IMR-90 (cell line): ENCODE data around the gene ANKRD52. TPM values are rescaled to one million over a fixed set of nuclear protein-coding genes. Genes with fewer than 3 reads are reported as not detected.

Experiments used
- ATAC-seq: fragments of 200-7000 bp; cut with Tn5 transposase; 2 replicates; pipeline ENCODE4 v1.9.1; 2020; ENCODE audit warnings: low read depth, mild to moderate bottlenecking, moderate library complexity
- BruUV-seq: library from RNA; stranded (reverse); fragments of 400-500 nt; replicated peaks from 2 replicates; lab custom pipeline; 2021; lab: Mats Ljungman, UMichigan
- CTCF ChIA-PET: fragments of 300-600 bp; formaldehyde crosslinking; extraction: SDS; loops from one replicate; lab custom pipeline; 2021; ENCODE audit warnings: antibody characterized with exemption; lab: Yijun Ruan, JAX
- POLR2A ChIA-PET: fragments of 300-600 bp; sonication (Branson Sonifier 250); formaldehyde crosslinking; loops from one replicate; lab custom pipeline; 2022; ENCODE audit warnings: antibody characterized with exemption; ENCODE audit not compliant: unreplicated experiment; lab: Charles Lee
- DNase-seq: peaks from one replicate; pipeline ENCODE4 v3.0.0; 2013
- H2AFZ ChIP-seq: replicated peaks from 2 replicates; pipeline ENCODE3; 2013; ENCODE audit warnings: low read length, mild to moderate bottlenecking; ENCODE audit not compliant: poor library complexity
- H2AK5ac ChIP-seq: 2 replicates; pipeline ENCODE4 v1.6.1; 2013; ENCODE audit warnings: low read depth, low read length, inconsistent platforms
- H2AK9ac ChIP-seq: replicated peaks from 2 replicates; pipeline ENCODE3; 2013; ENCODE audit warnings: mild to moderate bottlenecking, low read depth, low read length, moderate library complexity; ENCODE audit not compliant: poor library complexity
- H2BK120ac ChIP-seq: 2 replicates; pipeline ENCODE4 v1.6.1; 2013; ENCODE audit warnings: low read depth, low read length, inconsistent platforms
- H2BK15ac ChIP-seq: 3 replicates; pipeline ENCODE4 v1.6.1; 2013; ENCODE audit warnings: low read depth, low read length, inconsistent platforms
- H2BK20ac ChIP-seq: 2 replicates; pipeline ENCODE4 v1.6.1; 2013; ENCODE audit warnings: low read depth, mild to moderate bottlenecking, inconsistent platforms, low read length, moderate library complexity
- H2BK5ac ChIP-seq: 2 replicates; pipeline ENCODE4 v1.6.1; 2013; ENCODE audit warnings: mild to moderate bottlenecking, low read depth, low read length, inconsistent platforms; ENCODE audit not compliant: poor library complexity, severe bottlenecking
- H3K14ac ChIP-seq: replicated peaks from 2 replicates; pipeline ENCODE4 v1.6.1; 2013; ENCODE audit warnings: low read depth, low read length, inconsistent platforms
- H3K18ac ChIP-seq: 2 replicates; pipeline ENCODE4 v1.6.1; 2013; ENCODE audit warnings: low read depth, low read length, control low read depth
- H3K23ac ChIP-seq: 2 replicates; pipeline ENCODE4 v1.6.1; 2013; ENCODE audit warnings: low read depth, low read length, inconsistent platforms
- H3K27ac ChIP-seq: 2 replicates; pipeline ENCODE4 v1.5.1; 2013; ENCODE audit warnings: mild to moderate bottlenecking, control low read depth, low read length; ENCODE audit not compliant: insufficient read depth
- H3K27me3 ChIP-seq: 2 replicates; pipeline ENCODE4 v1.6.1; 2013; ENCODE audit warnings: low read length; ENCODE audit not compliant: control insufficient read depth, insufficient read depth
- H3K36me3 ChIP-seq: 2 replicates; pipeline ENCODE4 v1.6.1; 2013; ENCODE audit warnings: low read length, mixed read lengths; ENCODE audit not compliant: control insufficient read depth, insufficient read depth
- H3K4ac ChIP-seq: 2 replicates; pipeline ENCODE4 v1.6.1; 2013; ENCODE audit warnings: low read depth, low read length, inconsistent platforms
- H3K4me1 ChIP-seq: 2 replicates; pipeline ENCODE4 v1.6.1; 2013; ENCODE audit warnings: low read length, mixed read lengths; ENCODE audit not compliant: control insufficient read depth, insufficient read depth
- H3K4me2 ChIP-seq: 2 replicates; pipeline ENCODE4 v1.6.1; 2013; ENCODE audit warnings: low read depth, mild to moderate bottlenecking, control low read depth, low read length, moderate library complexity
- H3K4me3 ChIP-seq: 2 replicates; pipeline ENCODE4 v1.5.1; 2013; ENCODE audit warnings: low read depth, mild to moderate bottlenecking, control low read depth, low read length, moderate library complexity; ENCODE audit not compliant: insufficient read depth
- H3K56ac ChIP-seq: 2 replicates; pipeline ENCODE4 v1.6.1; 2013; ENCODE audit warnings: low read length, inconsistent platforms; ENCODE audit not compliant: insufficient read depth; ENCODE audit errors: extremely low read depth
- H3K79me1 ChIP-seq, 2 experiments: 2 replicates each; pipeline ENCODE4 v1.6.1; 2013; ENCODE audit warnings: low read length in 2 of 2, inconsistent platforms in 1 of 2, low read depth in 1 of 2
- H3K9ac ChIP-seq: 2 replicates; pipeline ENCODE4 v1.6.1; 2013; ENCODE audit warnings: low read depth, low read length, control low read depth
- H3K9me1 ChIP-seq: 2 replicates; pipeline ENCODE4 v1.6.1; 2013; ENCODE audit warnings: low read length, inconsistent platforms; ENCODE audit not compliant: insufficient read depth
- H3K9me3 ChIP-seq: 2 replicates; pipeline ENCODE4 v1.6.1; 2013; ENCODE audit warnings: low read length; ENCODE audit not compliant: control insufficient read depth, insufficient read depth
- H4K20me1 ChIP-seq: 2 replicates; pipeline ENCODE4 v1.6.1; 2013; ENCODE audit warnings: low read length, inconsistent platforms; ENCODE audit not compliant: insufficient read depth
- H4K5ac ChIP-seq: 2 replicates; pipeline ENCODE4 v1.6.1; 2013; ENCODE audit warnings: mild to moderate bottlenecking, low read depth, low read length, control low read depth
- H4K8ac ChIP-seq, 2 experiments: 2 replicates each; pipeline ENCODE4 v1.6.1; 2013; ENCODE audit warnings: low read depth in 2 of 2, low read length in 2 of 2, control low read depth in 1 of 2, inconsistent platforms in 1 of 2
- H4K91ac ChIP-seq: 2 replicates; pipeline ENCODE4 v1.6.1; 2013; ENCODE audit warnings: low read depth, low read length, inconsistent platforms; ENCODE audit not compliant: insufficient read depth
- BHLHE40 ChIP-seq: fragments of 150-350 bp; IDR thresholded peaks from 2 replicates; pipeline ENCODE4 v1.6.1; 2016; ENCODE audit warnings: mild to moderate bottlenecking, low read depth, low read length
- CHD1 ChIP-seq: IDR thresholded peaks from 2 replicates; pipeline ENCODE4 v1.6.1; 2012; ENCODE audit warnings: low read depth, low read length, improper control_type of control experiment
- FOS ChIP-seq: fragments of 150-350 bp; IDR thresholded peaks from 2 replicates; pipeline ENCODE4 v1.6.1; 2016; ENCODE audit warnings: low read depth, low read length
- MAFK ChIP-seq: IDR thresholded peaks from 2 replicates; pipeline ENCODE4 v1.6.1; 2012; ENCODE audit warnings: low read depth, low read length, improper control_type of control experiment
- MAZ ChIP-seq: IDR thresholded peaks from 2 replicates; pipeline ENCODE4 v1.6.1; 2012; ENCODE audit warnings: low read depth, mild to moderate bottlenecking, low read length, improper control_type of control experiment, moderate library complexity, borderline replicate concordance
- NFE2L2 ChIP-seq: fragments of 150-350 bp; IDR thresholded peaks from 2 replicates; pipeline ENCODE4 v1.6.1; 2016; ENCODE audit warnings: low read depth, mild to moderate bottlenecking, low read length
- POLR2A ChIP-seq: IDR thresholded peaks from 2 replicates; pipeline ENCODE4 v1.6.1; 2012; ENCODE audit warnings: mild to moderate bottlenecking, low read depth, low read length
- RAD21 ChIP-seq: IDR thresholded peaks from 2 replicates; pipeline ENCODE4 v1.6.1; 2012; ENCODE audit warnings: low read length, improper control_type of control experiment
- RCOR1 ChIP-seq: IDR thresholded peaks from 2 replicates; pipeline ENCODE4 v1.6.1; 2012; ENCODE audit warnings: mild to moderate bottlenecking, low read length, improper control_type of control experiment; ENCODE audit not compliant: insufficient replicate concordance
- RFX5 ChIP-seq: IDR thresholded peaks from 2 replicates; pipeline ENCODE4 v1.8.0; 2012; ENCODE audit warnings: low read depth, mild to moderate bottlenecking, low read length, moderate library complexity
- SMC3 ChIP-seq: fragments of 150-350 bp; IDR thresholded peaks from 2 replicates; pipeline ENCODE4 v1.6.1; 2016; ENCODE audit warnings: low read depth, mild to moderate bottlenecking, antibody characterized with exemption, low read length, moderate library complexity
- WGBS, 2 experiments: methylation state at CpG; one replicate each; pipeline versions ENCODE4 v1.1.5 to v1.1.7; 2013; ENCODE audit warnings: missing lambda C conversion rate in 2 of 2; ENCODE audit not compliant: insufficient read length in 1 of 2; ENCODE audit errors: extremely low coverage in 2 of 2; 5-methylcytosine and 5-hydroxymethylcytosine counted together
- dilution Hi-C: fragments of 300-500 bp; cut with HindIII; formaldehyde crosslinking; loops from one replicate; pipeline ENCODE4 v1.14.3; 2018; ENCODE audit warnings: low sequenced_read_pairs; ENCODE audit not compliant: unreplicated experiment
- in situ Hi-C: fragments of 300-500 bp; cut with MboI; formaldehyde crosslinking; loops from 3 replicates; pipeline ENCODE4 v1.14.3; 2019; ENCODE audit warnings: low sequenced_read_pairs, inconsistent platforms, mixed read lengths
- intact Hi-C: fragments of 100-400 bp; cut with micrococcal nuclease; formaldehyde crosslinking; loops from 2 replicates; pipeline ENCODE4 v1.10.0; 2022
- polyA plus RNA-seq, 3 experiments: library from polyadenylated mRNA; depleted of rRNA; stranded (reverse); fragments of >200 nt; gene quantifications; 2 replicates each; pipeline ENCODE4 v1.2.3, GENCODE V29; 2012; ENCODE audit warnings: low replicate concordance in 1 of 3
- total RNA-seq: library from RNA; depleted of rRNA; stranded (reverse); fragments of >200 nt; gene quantifications from 2 replicates; pipeline ENCODE4 v1.2.3, GENCODE V29; 2012
- TF ChIP-seq, protein P1 (sequence below): fragments of 150-350 bp; IDR thresholded peaks from 2 replicates; pipeline ENCODE4 v1.6.1; 2016; ENCODE audit warnings: low read depth, mild to moderate bottlenecking, low read length, moderate library complexity, borderline replicate concordance
- TF ChIP-seq, protein P2 (sequence below): fragments of 150-350 bp; IDR thresholded peaks from 2 replicates; pipeline ENCODE4 v1.6.1; 2017; ENCODE audit warnings: mild to moderate bottlenecking, antibody characterized with exemption, low read length, low read depth
- TF ChIP-seq, protein P3 (sequence below): conservative IDR thresholded peaks from 2 replicates; pipeline ENCODE4 v1.5.1; 2012; ENCODE audit warnings: mild to moderate bottlenecking, low read depth, low read length, improper control_type of control experiment

ANKRD52 gene
- total and polyA plus RNA-seq, 2 of the 4 experiments (the other 2 are of a cell fraction) = 15.4 to 35.9 TPM

DNA sequence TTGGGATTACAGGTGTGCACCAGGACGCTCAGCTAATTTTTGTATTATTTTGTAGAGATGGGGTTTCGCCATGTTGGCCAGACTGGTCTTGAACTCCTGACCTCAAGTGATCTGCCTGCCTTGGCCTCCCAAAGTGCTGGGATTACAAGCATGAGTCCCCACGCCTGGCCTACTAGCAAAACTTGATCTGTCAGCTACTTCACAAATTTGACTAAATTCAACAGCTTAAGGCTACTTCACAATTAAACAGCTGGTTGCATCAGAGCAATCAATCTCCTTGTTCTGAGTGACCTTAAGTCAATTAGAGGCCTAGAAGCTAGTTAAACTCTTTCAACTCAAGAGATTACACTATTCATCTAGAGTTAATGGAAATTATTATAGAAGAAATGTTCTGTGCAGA is 20.7 kb upstream of the ANKRD52 start:
- Histone ChIP-seq H4K5ac (no peak overlapping the region), H3K9me1 (no peaks in the 10 kb centered on the region; the same call in 1 of the 2 replicates), H3K56ac (no peak overlapping the region), H3K4me1 (no peaks in the 10 kb centered on the region), H3K9ac (no peak overlapping the region), H3K18ac (no peak overlapping the region), H3K14ac (no peak overlapping the region), H4K20me1 (no peaks in the 10 kb centered on the region), H2BK5ac (no peak overlapping the region), H2BK120ac (no peak overlapping the region), H3K4ac (no peak overlapping the region), H2AFZ (no peak overlapping the region), H3K4me3 (no peak overlapping the region), H3K23ac (no peak overlapping the region), H3K79me1 (peaks cover 4 to 8% of the 10 kb centered on the region in 2 experiments; a peak in 2 of 4 replicates), H2AK9ac (no peak overlapping the region), H2AK5ac (no peak overlapping the region), H3K36me3 (peaks cover 65% of the 10 kb centered on the region), H2BK15ac (no peak overlapping the region), H3K27me3 (no peaks in the 10 kb centered on the region), H4K91ac (no peak overlapping the region), H2BK20ac (no peak overlapping the region), H3K9me3 (no peaks in the 10 kb centered on the region), H3K27ac (no peak overlapping the region), H4K8ac (no peak overlapping the region), H3K4me2 (no peak overlapping the region)
- in situ Hi-C loops = no loop called here
- intact Hi-C loops = no loop called here
- ATAC-seq (no peak), DNase-seq (no peak)
- BruUV-seq = no TSS peak
- dilution Hi-C loops = no loop called here
- 90% methylated on average over 2 of the region's 3 CpGs; no CpG with 5 or more reads in 1 of the 2 experiments for whole genome bisulfite sequencing, 2 experiments
- POLR2A ChIA-PET = no interaction called here
- TF ChIP-seq NFE2L2 = no peak
- TF ChIP-seq SMC3 = no peak
- no peak for TF ChIP-seq RAD21
- no peak for TF ChIP-seq RCOR1
- no peak for TF ChIP-seq BHLHE40
- TF ChIP-seq POLR2A = no peak
- no peak for TF ChIP-seq MAFK
- no peak for TF ChIP-seq CHD1
- TF ChIP-seq, protein P1, sequence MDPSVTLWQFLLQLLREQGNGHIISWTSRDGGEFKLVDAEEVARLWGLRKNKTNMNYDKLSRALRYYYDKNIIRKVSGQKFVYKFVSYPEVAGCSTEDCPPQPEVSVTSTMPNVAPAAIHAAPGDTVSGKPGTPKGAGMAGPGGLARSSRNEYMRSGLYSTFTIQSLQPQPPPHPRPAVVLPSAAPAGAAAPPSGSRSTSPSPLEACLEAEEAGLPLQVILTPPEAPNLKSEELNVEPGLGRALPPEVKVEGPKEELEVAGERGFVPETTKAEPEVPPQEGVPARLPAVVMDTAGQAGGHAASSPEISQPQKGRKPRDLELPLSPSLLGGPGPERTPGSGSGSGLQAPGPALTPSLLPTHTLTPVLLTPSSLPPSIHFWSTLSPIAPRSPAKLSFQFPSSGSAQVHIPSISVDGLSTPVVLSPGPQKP = no peak
- no peak for TF ChIP-seq FOS
- TF ChIP-seq MAZ = no peak
- no peak for TF ChIP-seq RFX5
- TF ChIP-seq, protein P2, sequence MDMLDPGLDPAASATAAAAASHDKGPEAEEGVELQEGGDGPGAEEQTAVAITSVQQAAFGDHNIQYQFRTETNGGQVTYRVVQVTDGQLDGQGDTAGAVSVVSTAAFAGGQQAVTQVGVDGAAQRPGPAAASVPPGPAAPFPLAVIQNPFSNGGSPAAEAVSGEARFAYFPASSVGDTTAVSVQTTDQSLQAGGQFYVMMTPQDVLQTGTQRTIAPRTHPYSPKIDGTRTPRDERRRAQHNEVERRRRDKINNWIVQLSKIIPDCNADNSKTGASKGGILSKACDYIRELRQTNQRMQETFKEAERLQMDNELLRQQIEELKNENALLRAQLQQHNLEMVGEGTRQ = no peak
- TF ChIP-seq, protein P3, sequence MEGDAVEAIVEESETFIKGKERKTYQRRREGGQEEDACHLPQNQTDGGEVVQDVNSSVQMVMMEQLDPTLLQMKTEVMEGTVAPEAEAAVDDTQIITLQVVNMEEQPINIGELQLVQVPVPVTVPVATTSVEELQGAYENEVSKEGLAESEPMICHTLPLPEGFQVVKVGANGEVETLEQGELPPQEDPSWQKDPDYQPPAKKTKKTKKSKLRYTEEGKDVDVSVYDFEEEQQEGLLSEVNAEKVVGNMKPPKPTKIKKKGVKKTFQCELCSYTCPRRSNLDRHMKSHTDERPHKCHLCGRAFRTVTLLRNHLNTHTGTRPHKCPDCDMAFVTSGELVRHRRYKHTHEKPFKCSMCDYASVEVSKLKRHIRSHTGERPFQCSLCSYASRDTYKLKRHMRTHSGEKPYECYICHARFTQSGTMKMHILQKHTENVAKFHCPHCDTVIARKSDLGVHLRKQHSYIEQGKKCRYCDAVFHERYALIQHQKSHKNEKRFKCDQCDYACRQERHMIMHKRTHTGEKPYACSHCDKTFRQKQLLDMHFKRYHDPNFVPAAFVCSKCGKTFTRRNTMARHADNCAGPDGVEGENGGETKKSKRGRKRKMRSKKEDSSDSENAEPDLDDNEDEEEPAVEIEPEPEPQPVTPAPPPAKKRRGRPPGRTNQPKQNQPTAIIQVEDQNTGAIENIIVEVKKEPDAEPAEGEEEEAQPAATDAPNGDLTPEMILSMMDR = no peak
- CTCF ChIA-PET = no interaction called here
